CD4-positive, alpha-beta T cell (primary cell): ENCODE measurements around the gene DCT. TPM values are rescaled to one million over a fixed set of nuclear protein-coding genes. Genes with fewer than 3 reads are reported as not detected.

Source experiments
- ATAC-seq: fragments of 200-7000 bp; cut with Tn5 transposase; one replicate; pipeline ENCODE4 v1.10.0; 2022; ENCODE audit warnings: mild to moderate bottlenecking; ENCODE audit not compliant: poor library complexity
- CTCF ChIA-PET: fragments of 350-600 bp; sonication (Branson Sonifier 250); formaldehyde crosslinking; loops from one replicate; lab custom pipeline; 2021; ENCODE audit warnings: antibody characterized with exemption, inconsistent platforms; lab: Charles Lee
- POLR2A ChIA-PET: fragments of 350-600 bp; sonication (Branson Sonifier 250); formaldehyde crosslinking; loops from one replicate; lab custom pipeline; 2021; ENCODE audit warnings: antibody characterized with exemption, inconsistent platforms; lab: Charles Lee
- DNase-seq, 14 experiments: peaks; one replicate each; pipeline ENCODE4 v3.0.0-alpha.2; 2013 to 2020; ENCODE audit warnings: mixed read lengths in 2 of 14
- H3K27ac ChIP-seq, 2 donors: one replicate each; pipeline versions ENCODE4 v1.5.1 to v1.7.0; 2013; ENCODE audit warnings: low read length in 2 of 2, low read depth in 1 of 2, mild to moderate bottlenecking in 1 of 2
- H3K27me3 ChIP-seq, 2 experiments: 1 replicate in 1 of 2; 2 replicates in 1 of 2; pipeline versions ENCODE4 v1.6.1 to v1.7.0; 2013; ENCODE audit warnings: low read length in 2 of 2, control low read depth in 1 of 2, mild to moderate bottlenecking in 1 of 2, moderate library complexity in 1 of 2; ENCODE audit not compliant: insufficient read depth in 2 of 2, control insufficient read depth in 1 of 2
- H3K36me3 ChIP-seq: one replicate; pipeline ENCODE4 v1.6.1; 2013; ENCODE audit warnings: low read length, control low read depth; ENCODE audit not compliant: insufficient read depth
- H3K4me1 ChIP-seq: one replicate; pipeline ENCODE4 v1.6.1; 2013; ENCODE audit warnings: low read length, control low read depth; ENCODE audit not compliant: insufficient read depth
- H3K4me3 ChIP-seq: one replicate; pipeline ENCODE4 v1.5.1; 2013; ENCODE audit warnings: mild to moderate bottlenecking, low read length, moderate library complexity
- H3K9me3 ChIP-seq, 2 experiments: 1 replicate in 1 of 2; 2 replicates in 1 of 2; pipeline versions ENCODE4 v1.6.1 to v1.7.0; 2013; ENCODE audit warnings: low read length in 2 of 2, mild to moderate bottlenecking in 2 of 2, control low read depth in 1 of 2, moderate library complexity in 1 of 2; ENCODE audit not compliant: control insufficient read depth in 1 of 2, insufficient read depth in 1 of 2
- H3K27ac Mint-ChIP-seq: one replicate; pipeline ENCODE4 v1.8.0; 2020; ENCODE audit warnings: mixed read lengths
- H3K27me3 Mint-ChIP-seq: one replicate; pipeline ENCODE4 v1.8.0; 2021; ENCODE audit warnings: mixed read lengths
- H3K36me3 Mint-ChIP-seq: one replicate; pipeline ENCODE4 v1.8.0; 2021; ENCODE audit warnings: low read depth, mixed read lengths
- H3K4me1 Mint-ChIP-seq: one replicate; pipeline ENCODE4 v1.8.0; 2021; ENCODE audit warnings: low read depth, mixed read lengths
- H3K4me3 Mint-ChIP-seq: one replicate; pipeline ENCODE4 v1.8.0; 2020; ENCODE audit warnings: mild to moderate bottlenecking, mixed read lengths
- H3K9me3 Mint-ChIP-seq: one replicate; pipeline ENCODE4 v1.8.0; 2020; ENCODE audit warnings: mixed read lengths
- CTCF ChIP-seq: fragments of 200-600 bp; IDR thresholded peaks from one replicate; pipeline ENCODE4 v1.8.0; 2022; ENCODE audit warnings: antibody characterized with exemption, mild to moderate bottlenecking
- intact Hi-C, 2 experiments: fragments of 100-400 bp; cut with DNase I in 1 of 2; cut with micrococcal nuclease in 1 of 2; formaldehyde crosslinking; loops; one replicate each; pipeline versions ENCODE4 v1.15.1 to v1.9.0; 2023 to 2025; cut with DNase I, micrococcal nuclease
- total RNA-seq, 174 experiments: library from RNA in 2 of 174; stranded (reverse) in 2 of 174; gene quantifications; one replicate each; pipeline ENCODE4 v1.2.3 and lab custom pipeline; 2021 to 2026

The DCT gene
- total RNA-seq, 2 experiments from 2014 or later = 0.25 to 0.36 TPM

- H3K4me1 ChIP-seq = no peaks in the 10 kb centered on the region
- DNase-seq = no peak
- Mint-ChIP-seq H3K4me3 (no peak overlapping the region), H3K27me3 (peaks cover 12% of the 10 kb centered on the region), H3K9me3 (no peaks in the 10 kb centered on the region), H3K27ac (no peak overlapping the region), H3K36me3 (no peaks in the 10 kb centered on the region), H3K4me1 (no peaks in the 10 kb centered on the region)
- ATAC-seq = no peak
- H3K9me3 ChIP-seq = no peaks in the 10 kb centered on the region
- ChIA-PET CTCF (interaction anchor here (1.4 kb wide), 1 partner anchor 52 kb away, joined by 3 read pairs; no protein-coding TSS in a partner anchor), POLR2A (no interaction called here)
- H3K36me3 ChIP-seq = no peaks in the 10 kb centered on the region
- intact Hi-C loops = no loop called here
- H3K27me3 ChIP-seq = peaks cover 0 to 5% of the 10 kb centered on the region in 2 experiments
- no peak overlapping the region for H3K4me3 ChIP-seq
- no peak for TF ChIP-seq CTCF
- no peak overlapping the region for H3K27ac ChIP-seq
Measured at GRCh38 chr13:94487043-94487442, 7.6 kb upstream of the DCT start.

GRCh38 chr13:94483970-94484369 lies 4.5 kb upstream of the DCT start:
- peaks cover 12% of the 10 kb centered on the region for H3K27me3 Mint-ChIP-seq
- H3K36me3 Mint-ChIP-seq = no peaks in the 10 kb centered on the region
- DNase-seq (no peak), ATAC-seq (no peak)
- no peak overlapping the region for H3K4me3 Mint-ChIP-seq
- Histone ChIP-seq H3K27me3 (peaks cover 0 to 7% of the 10 kb centered on the region in 2 experiments), H3K4me3 (no peak overlapping the region), H3K9me3 (peaks cover 0 to 1% of the 10 kb centered on the region in 2 experiments), H3K36me3 (no peaks in the 10 kb centered on the region), H3K4me1 (no peaks in the 10 kb centered on the region), H3K27ac (no peak overlapping the region)
- POLR2A ChIA-PET = no interaction called here
- no peak overlapping the region for H3K27ac Mint-ChIP-seq
- H3K9me3 Mint-ChIP-seq = no peaks in the 10 kb centered on the region
- intact Hi-C loops = no loop called here
- H3K4me1 Mint-ChIP-seq = no peaks in the 10 kb centered on the region
- CTCF ChIA-PET = no interaction called here
- no peak for TF ChIP-seq CTCF

GRCh38 chr13:94481941-94482340 lies 2.5 kb upstream of the DCT start:
- H3K4me1 ChIP-seq = no peaks in the 10 kb centered on the region
- H3K27ac ChIP-seq = no peak overlapping the region
- H3K36me3 ChIP-seq = no peaks in the 10 kb centered on the region
- intact Hi-C loops = no loop called here
- no peak for TF ChIP-seq CTCF
- no peaks in the 10 kb centered on the region for H3K4me1 Mint-ChIP-seq
- H3K36me3 Mint-ChIP-seq = no peaks in the 10 kb centered on the region
- peaks cover 0 to 3% of the 10 kb centered on the region in 2 experiments for H3K27me3 ChIP-seq
- peaks cover 0 to 3% of the 10 kb centered on the region in 2 experiments for H3K9me3 ChIP-seq
- DNase-seq (peak in 1 of 14 experiments; percentile 12), ATAC-seq (no peak)
- no peak overlapping the region for H3K4me3 Mint-ChIP-seq
- no peak overlapping the region for H3K4me3 ChIP-seq
- no peaks in the 10 kb centered on the region for H3K9me3 Mint-ChIP-seq
- H3K27ac Mint-ChIP-seq = no peak overlapping the region
- ChIA-PET POLR2A (no interaction called here), CTCF (no interaction called here)
- peaks cover 5% of the 10 kb centered on the region for H3K27me3 Mint-ChIP-seq
